ENCODE measurements around the gene ANKRD26. TPM values are rescaled to one million over a fixed set of nuclear protein-coding genes. Genes with fewer than 3 reads are reported as not detected.

ANKRD26 gene
- total RNA-seq, 3 donors from 2014 or later (not counting 1 experiment from before 2014, with no cell fraction given): 7.0 to 10.8 (median 9.2) TPM

DNA sequence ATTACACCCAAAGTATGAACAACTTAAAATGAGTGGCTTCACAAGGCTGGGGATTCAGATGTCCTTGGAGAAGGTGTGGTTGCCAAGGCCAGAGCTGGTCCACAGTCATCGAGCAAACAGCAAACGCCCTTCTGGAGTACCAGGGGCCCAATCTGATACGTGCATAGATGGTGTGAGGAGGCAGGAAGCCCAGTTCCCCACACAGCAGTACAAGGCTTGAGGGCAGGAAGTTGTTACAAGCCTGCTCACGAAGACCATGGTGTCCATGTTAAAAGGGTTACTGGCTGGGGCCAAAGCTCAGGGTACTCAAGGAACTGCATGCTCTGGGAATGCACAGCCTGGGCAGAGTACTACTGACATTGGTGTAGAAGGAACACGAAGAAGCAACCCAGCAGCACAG is 4.6 kb upstream of the ANKRD26 start:
- Mint-ChIP-seq H3K27ac (peak overlapping the region; percentile 50 to 69), H3K36me3 (no peaks in the 10 kb centered on the region), H3K4me3 (no peak overlapping the region), H3K4me1 (peaks cover 24 to 27% of the 10 kb centered on the region in 2 donors), H3K9me3 (peaks cover 0 to 2% of the 10 kb centered on the region in 2 donors), H3K27me3 (ENCODE audit: low read depth in 2 of 2) (peaks cover 0 to 3% of the 10 kb centered on the region in 2 donors)
- TF ChIP-seq, protein P1, sequence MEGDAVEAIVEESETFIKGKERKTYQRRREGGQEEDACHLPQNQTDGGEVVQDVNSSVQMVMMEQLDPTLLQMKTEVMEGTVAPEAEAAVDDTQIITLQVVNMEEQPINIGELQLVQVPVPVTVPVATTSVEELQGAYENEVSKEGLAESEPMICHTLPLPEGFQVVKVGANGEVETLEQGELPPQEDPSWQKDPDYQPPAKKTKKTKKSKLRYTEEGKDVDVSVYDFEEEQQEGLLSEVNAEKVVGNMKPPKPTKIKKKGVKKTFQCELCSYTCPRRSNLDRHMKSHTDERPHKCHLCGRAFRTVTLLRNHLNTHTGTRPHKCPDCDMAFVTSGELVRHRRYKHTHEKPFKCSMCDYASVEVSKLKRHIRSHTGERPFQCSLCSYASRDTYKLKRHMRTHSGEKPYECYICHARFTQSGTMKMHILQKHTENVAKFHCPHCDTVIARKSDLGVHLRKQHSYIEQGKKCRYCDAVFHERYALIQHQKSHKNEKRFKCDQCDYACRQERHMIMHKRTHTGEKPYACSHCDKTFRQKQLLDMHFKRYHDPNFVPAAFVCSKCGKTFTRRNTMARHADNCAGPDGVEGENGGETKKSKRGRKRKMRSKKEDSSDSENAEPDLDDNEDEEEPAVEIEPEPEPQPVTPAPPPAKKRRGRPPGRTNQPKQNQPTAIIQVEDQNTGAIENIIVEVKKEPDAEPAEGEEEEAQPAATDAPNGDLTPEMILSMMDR (IDR thresholded peaks at IDR 0.05): no peak
- Histone ChIP-seq H3K27me3 (ENCODE audit: control insufficient read depth, insufficient read depth, low read length) (no peaks in the 10 kb centered on the region), H3K4me1 (ENCODE audit: control insufficient read depth, insufficient read depth, low read length) (peaks cover 22% of the 10 kb centered on the region), H3K4me3 (ENCODE audit: low read length) (no peak overlapping the region), H3K36me3 (ENCODE audit: control insufficient read depth, insufficient read depth, low read length) (peaks cover 2% of the 10 kb centered on the region), H3K27ac (ENCODE audit: low read length) (no peak overlapping the region), H3K9me3 (ENCODE audit: control insufficient read depth, insufficient read depth, low read length) (no peaks in the 10 kb centered on the region)
- intact Hi-C loops (cut with micrococcal nuclease): no loop called here
- 34% methylated on average over 5 of the region's 5 CpGs for WGBS (ENCODE audit: insufficient coverage)
- peak in 2 of 3 donors; percentile 23 to 41 for ATAC-seq
- peak in 1 of 2 donors; percentile 45 for DNase-seq

DNA sequence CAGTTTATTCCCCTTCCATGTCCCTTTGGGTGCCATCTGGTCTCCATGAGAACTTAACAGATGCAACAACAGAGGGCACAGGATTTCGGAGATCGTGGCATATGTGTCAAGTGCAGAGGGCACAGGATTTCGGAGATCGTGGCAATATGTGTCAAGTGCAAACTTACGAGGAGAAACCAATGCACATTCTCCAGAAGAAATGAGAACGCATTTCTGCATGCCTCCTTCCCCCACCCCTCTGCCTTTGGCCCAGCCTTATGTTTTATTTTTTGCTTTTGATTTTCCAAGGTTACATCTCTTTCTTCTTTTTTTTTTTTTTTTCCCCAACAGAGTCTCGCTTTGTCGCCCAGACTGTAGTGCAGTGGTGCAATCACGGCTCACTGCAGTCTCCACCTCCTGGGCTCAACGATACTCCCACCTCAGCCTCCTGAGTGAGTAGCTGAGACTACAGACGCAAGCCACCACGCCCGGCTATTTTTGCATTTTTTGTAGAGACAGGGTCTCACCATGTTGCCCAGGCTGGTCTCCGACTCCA is 586 bp upstream of the ANKRD26 start:
- no peaks in the 10 kb centered on the region for H3K9me3 Mint-ChIP-seq
- H3K27ac ChIP-seq (ENCODE audit: low read length): peak overlapping the region; percentile 91
- no peaks in the 10 kb centered on the region for H3K27me3 ChIP-seq (ENCODE audit: control insufficient read depth, insufficient read depth, low read length)
- H3K36me3 Mint-ChIP-seq: no peaks in the 10 kb centered on the region
- peaks cover 0 to 3% of the 10 kb centered on the region in 2 donors for H3K27me3 Mint-ChIP-seq (ENCODE audit: low read depth in 2 of 2)
- H3K36me3 ChIP-seq (ENCODE audit: control insufficient read depth, insufficient read depth, low read length): no peaks in the 10 kb centered on the region
- intact Hi-C loops (cut with micrococcal nuclease): loop anchor here (1.0 kb wide), 2 partner anchors 54 to 124 kb away; partner anchors contain the start of gene MASTL
- H3K4me3 ChIP-seq (ENCODE audit: low read length): peak overlapping the region; percentile 81
- ATAC-seq: no peak
- H3K4me1 Mint-ChIP-seq: peaks cover 31 to 36% of the 10 kb centered on the region in 2 donors
- no peaks in the 10 kb centered on the region for H3K9me3 ChIP-seq (ENCODE audit: control insufficient read depth, insufficient read depth, low read length)
- TF ChIP-seq, protein P1 (IDR thresholded peaks at IDR 0.05): no peak
- H3K4me3 Mint-ChIP-seq: peak overlapping the region; percentile 98
- peaks cover 29% of the 10 kb centered on the region for H3K4me1 ChIP-seq (ENCODE audit: control insufficient read depth, insufficient read depth, low read length)
- WGBS (ENCODE audit: insufficient coverage): 46% methylated on average over 14 of the region's 14 CpGs
- DNase-seq: peak in 1 of 2 donors; percentile 66
- peak overlapping the region; percentile 96 to 98 for H3K27ac Mint-ChIP-seq

DNA sequence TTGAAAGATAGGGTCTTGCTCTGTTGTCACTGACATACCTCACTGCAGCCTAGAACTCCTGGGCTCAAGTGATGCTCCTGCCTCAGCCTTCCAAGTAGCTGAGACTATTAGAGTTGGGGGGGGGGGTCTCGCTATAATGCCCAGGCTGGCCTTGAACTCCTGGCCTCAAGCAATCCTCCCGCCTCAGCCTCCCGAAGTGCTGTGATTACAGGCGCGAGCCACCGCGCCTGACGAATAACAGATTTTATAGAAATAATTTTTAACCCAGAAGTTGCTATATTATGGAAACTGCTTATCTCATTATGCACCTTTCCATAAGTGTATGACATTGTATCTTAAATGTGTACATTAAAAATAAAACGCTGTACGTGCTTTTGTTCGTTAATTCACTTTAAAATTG is 846 bp downstream of the ANKRD26 start:
- no peaks in the 10 kb centered on the region for H3K9me3 Mint-ChIP-seq
- H3K4me3 ChIP-seq (ENCODE audit: low read length): peak overlapping the region; percentile 81
- H3K4me1 ChIP-seq (ENCODE audit: control insufficient read depth, insufficient read depth, low read length): peaks cover 23% of the 10 kb centered on the region
- TF ChIP-seq, protein P1 (IDR thresholded peaks at IDR 0.05): no peak
- intact Hi-C loops (cut with micrococcal nuclease): no loop called here
- 0% methylated on average over 3 of the region's 11 CpGs for WGBS (ENCODE audit: insufficient coverage)
- H3K36me3 Mint-ChIP-seq: no peaks in the 10 kb centered on the region
- peaks cover 22 to 27% of the 10 kb centered on the region in 2 donors for H3K4me1 Mint-ChIP-seq
- no peaks in the 10 kb centered on the region for H3K9me3 ChIP-seq (ENCODE audit: control insufficient read depth, insufficient read depth, low read length)
- ATAC-seq (no peak), DNase-seq (no peak)
- H3K27me3 ChIP-seq (ENCODE audit: control insufficient read depth, insufficient read depth, low read length): no peaks in the 10 kb centered on the region
- H3K27ac Mint-ChIP-seq: peak overlapping the region; percentile 96 to 98
- H3K27me3 Mint-ChIP-seq (ENCODE audit: low read depth in 2 of 2): peaks cover 0 to 3% of the 10 kb centered on the region in 2 donors
- H3K4me3 Mint-ChIP-seq: peak overlapping the region; percentile 98
- peak overlapping the region; percentile 91 for H3K27ac ChIP-seq (ENCODE audit: low read length)
- H3K36me3 ChIP-seq (ENCODE audit: control insufficient read depth, insufficient read depth, low read length): no peaks in the 10 kb centered on the region

Data from natural killer cell (primary cell).